SK-N-SH treated with all-trans-retinoic acid at 6 μM for 48 hours (cell line): ENCODE data around the gene ZEB2.

Source experiments
- ATAC-seq: fragments of 200-7000 bp; cut with Tn5 transposase; 3 replicates; pipeline ENCODE4 v1.9.1; 2020; ENCODE audit warnings: mild to moderate bottlenecking, moderate library complexity
- ARNTL ChIP-seq: fragments of 450-650 bp; formaldehyde crosslinking; IDR thresholded peaks from 2 replicates; pipeline ENCODE4 v1.5.0; 2020; ENCODE audit warnings: low read depth, mild to moderate bottlenecking, moderate library complexity, borderline replicate concordance
- BACH2 ChIP-seq: fragments of 250-450 bp; sonication (Bioruptor Pico); IDR thresholded peaks from 2 replicates; pipeline ENCODE4 v1.9.0; 2021; ENCODE audit warnings: mild to moderate bottlenecking, borderline replicate concordance
- ESRRG ChIP-seq: fragments of 250-450 bp; sonication (Bioruptor Pico); IDR thresholded peaks from 2 replicates; pipeline ENCODE4 v1.6.1; 2021; ENCODE audit warnings: mild to moderate bottlenecking
- GLIS3 ChIP-seq: fragments of 250-450 bp; sonication (Bioruptor Pico); IDR thresholded peaks from 2 replicates; pipeline ENCODE4 v1.5.0; 2020; ENCODE audit warnings: mild to moderate bottlenecking, moderate library complexity
- ISL1 ChIP-seq: fragments of 250-450 bp; sonication (Bioruptor Pico); IDR thresholded peaks from 2 replicates; pipeline ENCODE4 v2.1.2; 2022; ENCODE audit warnings: mild to moderate bottlenecking, moderate library complexity
- OSR1 ChIP-seq: fragments of 250-450 bp; sonication (Bioruptor Pico); IDR thresholded peaks from 2 replicates; pipeline ENCODE4 v1.8.0; 2022; ENCODE audit warnings: moderate library complexity, mild to moderate bottlenecking, inconsistent platforms
- PPARA ChIP-seq: fragments of 250-450 bp; sonication (Bioruptor Pico); IDR thresholded peaks from 2 replicates; pipeline ENCODE4 v1.5.0; 2020; ENCODE audit warnings: mild to moderate bottlenecking, borderline replicate concordance
- RARB ChIP-seq: fragments of 250-450 bp; sonication (Bioruptor Pico); IDR thresholded peaks from 2 replicates; pipeline ENCODE4 v1.8.0; 2021; ENCODE audit warnings: mild to moderate bottlenecking, moderate library complexity
- SNAI2 ChIP-seq: fragments of 250-450 bp; sonication (Bioruptor Pico); IDR thresholded peaks from 2 replicates; pipeline ENCODE4 v1.5.0; 2020; ENCODE audit warnings: mild to moderate bottlenecking, moderate library complexity
- TCF4 ChIP-seq: fragments of 250-450 bp; sonication (Bioruptor Pico); IDR thresholded peaks from 2 replicates; pipeline ENCODE4 v1.8.0; 2021; ENCODE audit warnings: mild to moderate bottlenecking, moderate library complexity, borderline replicate concordance
- ZC3H10 ChIP-seq: fragments of 250-450 bp; sonication (Bioruptor Pico); IDR thresholded peaks from 2 replicates; pipeline ENCODE4 v1.5.1; 2021; ENCODE audit warnings: mild to moderate bottlenecking, moderate library complexity
- ZFP3 ChIP-seq: fragments of 250-450 bp; sonication (Bioruptor Pico); IDR thresholded peaks from 2 replicates; pipeline ENCODE4 v1.5.0; 2020; ENCODE audit warnings: mild to moderate bottlenecking, moderate library complexity
- ZFP30 ChIP-seq: fragments of 450-650 bp; formaldehyde crosslinking; IDR thresholded peaks from 2 replicates; pipeline ENCODE4 v1.5.0; 2022; ENCODE audit warnings: mild to moderate bottlenecking, moderate library complexity
- ZNF565 ChIP-seq: fragments of 450-650 bp; formaldehyde crosslinking; conservative IDR thresholded peaks from 2 replicates; pipeline ENCODE4 v1.5.0; 2020; ENCODE audit warnings: low read depth, mild to moderate bottlenecking, moderate library complexity
- ZNF70 ChIP-seq: fragments of 450-650 bp; formaldehyde crosslinking; IDR thresholded peaks from 2 replicates; pipeline ENCODE4 v1.5.0; 2020; ENCODE audit warnings: mild to moderate bottlenecking, moderate library complexity
- ZNF8 ChIP-seq: fragments of 450-650 bp; formaldehyde crosslinking; IDR thresholded peaks from 2 replicates; pipeline ENCODE4 v1.5.0; 2020; ENCODE audit warnings: mild to moderate bottlenecking, moderate library complexity
- TF ChIP-seq, protein P1 (sequence below): fragments of 250-450 bp; sonication (Bioruptor Pico); IDR thresholded peaks from 2 replicates; pipeline ENCODE4 v1.8.0; 2021; ENCODE audit warnings: low read depth, mild to moderate bottlenecking, moderate library complexity, borderline replicate concordance
- TF ChIP-seq, protein P2 (sequence below): fragments of 250-450 bp; sonication (Bioruptor Pico); IDR thresholded peaks from 2 replicates; pipeline ENCODE4 v1.5.1; 2020; ENCODE audit warnings: low read depth, mild to moderate bottlenecking, moderate library complexity
- TF ChIP-seq, protein P3 (sequence below): fragments of 250-450 bp; sonication (Bioruptor Pico); IDR thresholded peaks from 2 replicates; pipeline ENCODE4 v1.5.0; 2020; ENCODE audit warnings: mild to moderate bottlenecking, moderate library complexity

The ZEB2 gene

GRCh38 chr2:144496092-144496976 lies 23.6 kb downstream of the ZEB2 start:
- TF ChIP-seq PPARA = no peak
- TF ChIP-seq RARB (CRISPR knock-in tag) = no peak
- TF ChIP-seq BACH2 (CRISPR knock-in tag) = no peak
- no peak for TF ChIP-seq SNAI2
- no peak for TF ChIP-seq ZC3H10 (CRISPR knock-in tag)
- TF ChIP-seq, protein P1, sequence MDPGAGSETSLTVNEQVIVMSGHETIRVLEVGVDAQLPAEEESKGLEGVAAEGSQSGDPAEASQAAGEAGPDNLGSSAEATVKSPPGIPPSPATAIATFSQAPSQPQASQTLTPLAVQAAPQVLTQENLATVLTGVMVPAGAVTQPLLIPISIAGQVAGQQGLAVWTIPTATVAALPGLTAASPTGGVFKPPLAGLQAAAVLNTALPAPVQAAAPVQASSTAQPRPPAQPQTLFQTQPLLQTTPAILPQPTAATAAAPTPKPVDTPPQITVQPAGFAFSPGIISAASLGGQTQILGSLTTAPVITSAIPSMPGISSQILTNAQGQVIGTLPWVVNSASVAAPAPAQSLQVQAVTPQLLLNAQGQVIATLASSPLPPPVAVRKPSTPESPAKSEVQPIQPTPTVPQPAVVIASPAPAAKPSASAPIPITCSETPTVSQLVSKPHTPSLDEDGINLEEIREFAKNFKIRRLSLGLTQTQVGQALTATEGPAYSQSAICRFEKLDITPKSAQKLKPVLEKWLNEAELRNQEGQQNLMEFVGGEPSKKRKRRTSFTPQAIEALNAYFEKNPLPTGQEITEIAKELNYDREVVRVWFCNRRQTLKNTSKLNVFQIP (CRISPR knock-in tag) = no peak
- no peak for TF ChIP-seq ZFP3 (CRISPR knock-in tag)
- TF ChIP-seq, protein P2, sequence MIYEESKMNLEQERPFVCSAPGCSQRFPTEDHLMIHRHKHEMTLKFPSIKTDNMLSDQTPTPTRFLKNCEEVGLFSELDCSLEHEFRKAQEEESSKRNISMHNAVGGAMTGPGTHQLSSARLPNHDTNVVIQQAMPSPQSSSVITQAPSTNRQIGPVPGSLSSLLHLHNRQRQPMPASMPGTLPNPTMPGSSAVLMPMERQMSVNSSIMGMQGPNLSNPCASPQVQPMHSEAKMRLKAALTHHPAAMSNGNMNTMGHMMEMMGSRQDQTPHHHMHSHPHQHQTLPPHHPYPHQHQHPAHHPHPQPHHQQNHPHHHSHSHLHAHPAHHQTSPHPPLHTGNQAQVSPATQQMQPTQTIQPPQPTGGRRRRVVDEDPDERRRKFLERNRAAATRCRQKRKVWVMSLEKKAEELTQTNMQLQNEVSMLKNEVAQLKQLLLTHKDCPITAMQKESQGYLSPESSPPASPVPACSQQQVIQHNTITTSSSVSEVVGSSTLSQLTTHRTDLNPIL (CRISPR knock-in tag) = no peak
- no peak for TF ChIP-seq ISL1 (CRISPR knock-in tag)
- TF ChIP-seq, protein P3, sequence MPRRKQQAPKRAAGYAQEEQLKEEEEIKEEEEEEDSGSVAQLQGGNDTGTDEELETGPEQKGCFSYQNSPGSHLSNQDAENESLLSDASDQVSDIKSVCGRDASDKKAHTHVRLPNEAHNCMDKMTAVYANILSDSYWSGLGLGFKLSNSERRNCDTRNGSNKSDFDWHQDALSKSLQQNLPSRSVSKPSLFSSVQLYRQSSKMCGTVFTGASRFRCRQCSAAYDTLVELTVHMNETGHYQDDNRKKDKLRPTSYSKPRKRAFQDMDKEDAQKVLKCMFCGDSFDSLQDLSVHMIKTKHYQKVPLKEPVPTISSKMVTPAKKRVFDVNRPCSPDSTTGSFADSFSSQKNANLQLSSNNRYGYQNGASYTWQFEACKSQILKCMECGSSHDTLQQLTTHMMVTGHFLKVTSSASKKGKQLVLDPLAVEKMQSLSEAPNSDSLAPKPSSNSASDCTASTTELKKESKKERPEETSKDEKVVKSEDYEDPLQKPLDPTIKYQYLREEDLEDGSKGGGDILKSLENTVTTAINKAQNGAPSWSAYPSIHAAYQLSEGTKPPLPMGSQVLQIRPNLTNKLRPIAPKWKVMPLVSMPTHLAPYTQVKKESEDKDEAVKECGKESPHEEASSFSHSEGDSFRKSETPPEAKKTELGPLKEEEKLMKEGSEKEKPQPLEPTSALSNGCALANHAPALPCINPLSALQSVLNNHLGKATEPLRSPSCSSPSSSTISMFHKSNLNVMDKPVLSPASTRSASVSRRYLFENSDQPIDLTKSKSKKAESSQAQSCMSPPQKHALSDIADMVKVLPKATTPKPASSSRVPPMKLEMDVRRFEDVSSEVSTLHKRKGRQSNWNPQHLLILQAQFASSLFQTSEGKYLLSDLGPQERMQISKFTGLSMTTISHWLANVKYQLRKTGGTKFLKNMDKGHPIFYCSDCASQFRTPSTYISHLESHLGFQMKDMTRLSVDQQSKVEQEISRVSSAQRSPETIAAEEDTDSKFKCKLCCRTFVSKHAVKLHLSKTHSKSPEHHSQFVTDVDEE (CRISPR knock-in tag) = no peak
- TF ChIP-seq ARNTL (CRISPR knock-in tag) = no peak
- no peak for TF ChIP-seq ZFP30 (CRISPR knock-in tag)
- no peak for TF ChIP-seq ESRRG (CRISPR knock-in tag)
- TF ChIP-seq TCF4 (CRISPR knock-in tag) = no peak
- no peak for TF ChIP-seq OSR1
- ATAC-seq = peak; percentile 26

DNA sequence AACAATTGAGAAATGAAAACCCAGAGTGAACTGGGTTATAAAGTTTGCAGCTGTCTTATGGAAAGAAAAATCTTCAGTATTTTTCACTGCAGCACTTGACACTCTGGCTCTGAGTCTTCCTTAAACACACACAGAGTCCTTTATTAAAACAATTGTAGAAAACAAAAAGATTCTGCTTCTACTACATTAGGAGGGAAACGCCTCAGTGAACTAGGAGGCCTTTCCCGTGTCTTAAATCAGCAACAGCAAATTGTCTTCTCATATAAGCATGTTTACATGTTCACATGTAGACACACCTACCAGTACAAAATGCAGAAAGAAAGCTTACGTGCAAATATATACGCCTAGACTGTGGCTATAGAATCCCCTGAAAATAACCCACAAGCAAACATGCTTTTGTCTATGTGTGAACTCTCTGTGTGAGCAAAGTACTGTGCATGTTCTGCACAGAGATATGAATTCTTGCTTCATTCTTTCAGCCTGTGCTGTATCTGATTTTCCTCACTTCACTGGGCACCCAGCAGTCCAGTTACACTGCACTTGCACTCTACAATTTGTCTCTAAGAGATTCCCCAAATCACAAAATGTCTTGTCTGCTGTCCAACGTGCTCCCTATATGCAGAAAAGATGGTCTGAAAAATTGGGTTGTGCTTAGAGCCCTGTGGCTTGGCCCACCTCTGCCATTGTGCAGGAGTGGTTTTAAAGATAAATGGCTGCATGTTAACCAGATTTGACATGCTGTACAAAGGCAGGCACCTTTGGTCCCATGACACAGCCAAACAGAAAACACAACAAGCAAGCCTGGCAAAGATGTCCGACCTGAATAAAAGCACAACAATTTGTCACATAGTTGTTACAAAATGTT lies 24.5 kb downstream of the ZEB2 start:
- ATAC-seq = peak; percentile 61
- TF ChIP-seq ZNF70 (CRISPR knock-in tag) = no peak
- no peak for TF ChIP-seq RARB (CRISPR knock-in tag)
- no peak for TF ChIP-seq OSR1
- no peak for TF ChIP-seq ISL1 (CRISPR knock-in tag)

DNA sequence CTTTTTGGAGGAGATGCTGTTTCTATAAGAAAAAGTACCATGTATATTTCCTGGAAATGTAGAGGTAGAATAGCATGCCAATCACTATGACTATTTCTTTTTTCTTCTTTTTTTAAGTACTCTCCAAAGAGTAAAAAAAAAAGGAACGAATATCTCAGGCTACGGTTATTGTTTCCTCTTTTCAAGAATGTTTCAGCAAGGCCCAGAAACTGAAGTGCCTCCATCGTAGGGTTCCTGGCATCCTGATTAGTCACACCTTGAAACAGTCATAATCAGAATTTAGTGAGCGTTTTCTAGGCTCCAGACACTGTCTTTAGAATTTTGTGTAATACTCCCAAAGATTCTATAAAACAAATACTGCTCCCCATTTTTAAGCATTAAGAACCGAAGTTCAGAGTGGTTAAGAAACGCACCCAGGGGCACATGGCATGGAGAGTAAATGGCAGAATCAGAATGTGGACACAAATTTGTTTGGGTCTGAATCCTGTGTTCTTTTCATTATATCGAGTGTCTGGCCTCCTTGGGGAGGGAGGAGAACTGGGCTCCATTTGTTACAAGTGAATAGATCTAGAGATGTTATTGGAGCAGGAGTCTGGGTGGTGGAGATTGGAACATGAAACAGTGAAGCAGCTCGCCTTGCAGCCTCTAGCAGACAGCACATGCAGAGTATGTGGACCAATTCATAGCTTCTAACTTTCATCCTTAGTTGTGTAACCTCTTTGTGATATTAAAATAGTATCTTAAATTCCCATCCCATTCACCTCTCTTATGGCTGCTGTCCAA lies 26.7 kb downstream of the ZEB2 start:
- ATAC-seq = no peak
- TF ChIP-seq PPARA = no peak
- TF ChIP-seq, all 23 proteins: peak for 0

DNA sequence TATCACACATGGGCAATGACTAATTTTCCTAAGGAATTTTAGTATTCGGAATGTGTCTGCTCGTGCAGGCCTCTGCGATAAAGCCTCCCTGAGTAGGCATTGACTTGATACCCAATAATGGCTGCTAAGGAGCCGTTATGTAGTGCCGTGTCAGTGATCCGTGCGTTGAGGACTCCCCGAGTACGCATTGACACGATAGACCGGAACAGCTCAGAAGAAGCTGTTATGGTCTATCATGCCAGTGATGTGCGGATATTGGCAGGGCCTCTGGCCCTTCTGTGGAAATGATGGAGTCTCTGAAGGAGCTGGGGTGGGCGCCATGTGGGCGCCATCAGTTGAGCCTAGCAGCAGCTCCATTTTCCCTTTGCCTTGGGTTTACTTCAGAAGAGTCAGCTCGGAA lies 29.1 kb downstream of the ZEB2 start:
- no peak for ATAC-seq
- no peak for TF ChIP-seq ZNF565
- TF ChIP-seq, protein P3 (CRISPR knock-in tag) = no peak
- no peak for TF ChIP-seq ZNF8 (CRISPR knock-in tag)
- TF ChIP-seq ZFP3 (CRISPR knock-in tag) = no peak
- TF ChIP-seq, protein P1 (CRISPR knock-in tag) = no peak
- no peak for TF ChIP-seq SNAI2
- TF ChIP-seq, protein P2 (CRISPR knock-in tag) = no peak
- TF ChIP-seq ESRRG (CRISPR knock-in tag) = no peak
- TF ChIP-seq GLIS3 (CRISPR knock-in tag) = no peak
- no peak for TF ChIP-seq ZFP30 (CRISPR knock-in tag)
- TF ChIP-seq ARNTL (CRISPR knock-in tag) = no peak
